ENCODE data around the gene ACKR2. TPM values are rescaled to one million over a fixed set of nuclear protein-coding genes. Genes with fewer than 3 reads are reported as not detected.

ACKR2 gene
- total and polyA plus RNA-seq, 2 donors (not counting 3 experiments of a cell fraction or from before 2014, with no cell fraction given) = 0.01 TPM; not detected in 1

DNA sequence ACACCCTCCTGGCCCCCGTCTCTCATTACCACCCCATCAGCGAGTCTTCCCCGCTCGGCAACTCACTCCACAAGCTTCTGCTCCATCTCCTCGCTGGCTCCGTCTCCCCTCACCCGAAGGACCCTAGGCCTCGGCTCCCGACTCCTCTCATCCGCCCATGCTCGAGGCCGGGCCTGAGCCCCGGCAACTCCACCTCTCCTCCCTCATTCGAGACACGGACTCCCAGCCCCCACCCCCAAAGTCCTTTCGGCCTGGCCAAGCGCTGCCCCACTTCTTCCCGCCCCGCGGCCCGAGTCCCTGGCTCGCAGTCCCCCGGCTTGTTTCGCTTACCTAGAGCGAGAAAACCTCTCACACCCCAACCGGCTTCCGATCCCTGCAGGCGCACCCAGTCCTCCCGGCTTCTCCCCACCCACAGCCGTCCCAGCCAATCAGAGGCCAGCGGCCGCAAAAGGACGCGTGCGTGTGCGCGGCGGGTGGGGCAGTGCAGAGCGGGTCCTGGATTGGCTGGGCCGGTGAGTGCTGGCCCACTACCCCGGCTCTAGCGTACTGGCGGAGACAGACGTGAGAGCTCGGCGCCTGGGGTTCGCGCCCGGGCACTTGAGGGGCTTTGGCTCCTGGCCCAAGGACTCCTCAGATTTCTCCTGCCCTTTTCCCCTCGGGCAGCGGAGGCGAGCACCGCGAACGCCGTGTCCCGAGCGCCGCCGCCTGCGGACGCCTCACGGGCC lies 5.0 kb upstream of the ACKR2 start, which contains the start of gene HIGD1A:
TSS of gene HIGD1A (minus strand) at position 385 of the 725 bp plus-strand sequence. CDS start 10,237 bp downstream, outside the sequence.
- peak; percentile 97 for FAIRE-seq
- TF ChIP-seq EZH2 (IDR thresholded peaks at IDR 0.05; ENCODE audit: borderline replicate concordance, low read depth, low read length, severe bottlenecking) (no peak), FOS (IDR thresholded peaks at IDR 0.05; ENCODE audit: borderline replicate concordance, insufficient read depth, low read length) (no peak), JUN (IDR thresholded peaks at IDR 0.05; ENCODE audit: borderline replicate concordance, insufficient read depth, insufficient read length, low read depth) (no peak), POLR2A (IDR thresholded peaks at IDR 0.05; ENCODE audit: low read depth, low read length) (peak; percentile 67), POLR2AphosphoS5 (IDR thresholded peaks at IDR 0.05; ENCODE audit: insufficient read depth, low read depth, low read length) (peak; percentile 36), GATA2 (IDR thresholded peaks at IDR 0.05; ENCODE audit: insufficient read depth, insufficient read length, low read depth, low read length) (no peak), MYC (IDR thresholded peaks at IDR 0.05; ENCODE audit: low read depth, low read length) (no peak)
- TF ChIP-seq, protein P1, sequence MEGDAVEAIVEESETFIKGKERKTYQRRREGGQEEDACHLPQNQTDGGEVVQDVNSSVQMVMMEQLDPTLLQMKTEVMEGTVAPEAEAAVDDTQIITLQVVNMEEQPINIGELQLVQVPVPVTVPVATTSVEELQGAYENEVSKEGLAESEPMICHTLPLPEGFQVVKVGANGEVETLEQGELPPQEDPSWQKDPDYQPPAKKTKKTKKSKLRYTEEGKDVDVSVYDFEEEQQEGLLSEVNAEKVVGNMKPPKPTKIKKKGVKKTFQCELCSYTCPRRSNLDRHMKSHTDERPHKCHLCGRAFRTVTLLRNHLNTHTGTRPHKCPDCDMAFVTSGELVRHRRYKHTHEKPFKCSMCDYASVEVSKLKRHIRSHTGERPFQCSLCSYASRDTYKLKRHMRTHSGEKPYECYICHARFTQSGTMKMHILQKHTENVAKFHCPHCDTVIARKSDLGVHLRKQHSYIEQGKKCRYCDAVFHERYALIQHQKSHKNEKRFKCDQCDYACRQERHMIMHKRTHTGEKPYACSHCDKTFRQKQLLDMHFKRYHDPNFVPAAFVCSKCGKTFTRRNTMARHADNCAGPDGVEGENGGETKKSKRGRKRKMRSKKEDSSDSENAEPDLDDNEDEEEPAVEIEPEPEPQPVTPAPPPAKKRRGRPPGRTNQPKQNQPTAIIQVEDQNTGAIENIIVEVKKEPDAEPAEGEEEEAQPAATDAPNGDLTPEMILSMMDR (IDR thresholded peaks at IDR 0.05; ENCODE audit: extremely low read depth in 1 of 2, insufficient read depth in 1 of 2, low read depth in 1 of 2, low read length in 2 of 2) = no peak
- TF ChIP-seq, protein P2, sequence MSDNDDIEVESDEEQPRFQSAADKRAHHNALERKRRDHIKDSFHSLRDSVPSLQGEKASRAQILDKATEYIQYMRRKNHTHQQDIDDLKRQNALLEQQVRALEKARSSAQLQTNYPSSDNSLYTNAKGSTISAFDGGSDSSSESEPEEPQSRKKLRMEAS (IDR thresholded peaks at IDR 0.05; ENCODE audit: insufficient read depth, insufficient read length) = peak; percentile 34
- POLR2A ChIA-PET = no interaction called here

More for the DNA sequence above, 5.0 kb upstream of the ACKR2 start, which contains the start of gene HIGD1A:
- Histone ChIP-seq H3K27me3 (ENCODE audit: control insufficient read depth in 2 of 2, insufficient read depth in 2 of 2, low read length in 2 of 2) (peaks cover 2 to 10% of the 10 kb centered on the region in 2 experiments), H3K9me1 (replicated peaks; ENCODE audit: control insufficient read depth, extremely low read depth, insufficient read depth, low read length) (no peaks in the 10 kb centered on the region), H3K9ac (replicated peaks; ENCODE audit: extremely low read depth, insufficient read depth, low read length) (peak within 1 kb of the TSS; percentile 76), H3K36me3 (ENCODE audit: control insufficient read depth in 2 of 2, extremely low read depth in 1 of 2, insufficient read depth in 2 of 2, low read length in 2 of 2) (no peaks in the 10 kb centered on the region), H3K27ac (ENCODE audit: insufficient read depth, low read depth, low read length) (peak within 1 kb of the TSS; percentile 39), H3K4me3 (replicated peaks in 1 of 3; ENCODE audit: insufficient read depth in 1 of 3, low read depth in 1 of 3, low read length in 3 of 3) (peak within 1 kb of the TSS; percentile 11 to 77 (median 52)), H3K79me2 (ENCODE audit: control insufficient read depth, insufficient read depth, low read length) (peaks cover 42% of the 10 kb centered on the region), H3K4me2 (ENCODE audit: insufficient read depth, low read length) (peak within 1 kb of the TSS; percentile 81), H3K9me3 (replicated peaks; ENCODE audit: control insufficient read depth, insufficient read depth, low read length) (no peaks in the 10 kb centered on the region), H4K20me1 (replicated peaks; ENCODE audit: control insufficient read depth, extremely low read depth, insufficient read depth, low read length) (no peaks in the 10 kb centered on the region), H3K4me1 (ENCODE audit: control insufficient read depth, extremely low read depth, insufficient read depth, low read length) (peaks cover 11% of the 10 kb centered on the region), H2AFZ (ENCODE audit: low read depth, low read length) (peak within 1 kb of the TSS; percentile 91)
- dilution Hi-C loops (cut with MboI; ENCODE audit: extremely low pct_ligation_motif_present, low sequenced_read_pairs) (no loop called here), intact Hi-C loops (cut with micrococcal nuclease) (loop anchor here (2.0 kb wide), 1 partner anchor 31 kb away; the partner anchor contains the start of gene CCDC13)
- no TSS peak for BruUV-seq (replicated peaks)
- peak; percentile 96 for DNase-seq (ENCODE audit: low read depth, low spot score)
- CTCF ChIA-PET = interaction anchor here (1.0 to 5.5 kb wide), 7 partner anchors 10 to 252 kb away, joined by 3 to 24 read pairs (median 5); no protein-coding TSS in a partner anchor

All from endothelial cell of umbilical vein (primary cell).